Natural killer cell (primary cell): Measurements from ENCODE around the gene SEZ6L. TPM values are rescaled to one million over a fixed set of nuclear protein-coding genes. Genes with fewer than 3 reads are reported as not detected.

Experiments used
- ATAC-seq, 3 donors: fragments of 150-1000 bp in 2 of 3; fragments of 200-7000 bp in 1 of 3; cut with Tn5 transposase; 1 replicate in 1 of 3; 2 replicates in 2 of 3; pipeline ENCODE4 v1.10.0; 2021; ENCODE audit warnings: mild to moderate bottlenecking in 2 of 3, moderate library complexity in 2 of 3
- DNase-seq, 2 donors: peaks; one replicate each; pipeline versions ENCODE4 v3.0.0 to v3.0.0-alpha.2; 2013 to 2021; ENCODE audit warnings: mixed read lengths in 1 of 2
- H3K27ac ChIP-seq: one replicate; pipeline ENCODE4 v1.5.1; 2013; ENCODE audit warnings: mild to moderate bottlenecking, low read length
- H3K27me3 ChIP-seq: one replicate; pipeline ENCODE4 v1.6.1; 2013; ENCODE audit warnings: low read length; ENCODE audit not compliant: control insufficient read depth, insufficient read depth
- H3K36me3 ChIP-seq: one replicate; pipeline ENCODE4 v1.6.1; 2013; ENCODE audit warnings: low read length; ENCODE audit not compliant: control insufficient read depth, insufficient read depth
- H3K4me1 ChIP-seq: one replicate; pipeline ENCODE4 v1.6.1; 2013; ENCODE audit warnings: low read length; ENCODE audit not compliant: control insufficient read depth, insufficient read depth
- H3K4me3 ChIP-seq: one replicate; pipeline ENCODE4 v1.5.1; 2013; ENCODE audit warnings: low read length
- H3K9me3 ChIP-seq: one replicate; pipeline ENCODE4 v1.6.1; 2013; ENCODE audit warnings: low read length; ENCODE audit not compliant: control insufficient read depth, insufficient read depth
- H3K27ac Mint-ChIP-seq, 2 donors: one replicate each; pipeline ENCODE4 v1.8.0; 2022; ENCODE audit warnings: mild to moderate bottlenecking in 2 of 2, mixed read lengths in 2 of 2, moderate library complexity in 1 of 2
- H3K27me3 Mint-ChIP-seq, 2 donors: one replicate each; pipeline ENCODE4 v1.8.0; 2022; ENCODE audit warnings: low read depth in 2 of 2, mixed read lengths in 2 of 2
- H3K36me3 Mint-ChIP-seq: one replicate; pipeline ENCODE4 v1.8.0; 2022; ENCODE audit warnings: mixed read lengths
- H3K4me1 Mint-ChIP-seq, 2 donors: one replicate each; pipeline ENCODE4 v1.8.0; 2022; ENCODE audit warnings: mixed read lengths in 2 of 2
- H3K4me3 Mint-ChIP-seq: one replicate; pipeline ENCODE4 v1.8.0; 2022; ENCODE audit warnings: mild to moderate bottlenecking, moderate library complexity, mixed read lengths
- H3K9me3 Mint-ChIP-seq, 2 donors: one replicate each; pipeline ENCODE4 v1.8.0; 2022; ENCODE audit warnings: mixed read lengths in 2 of 2
- WGBS: methylation state at CpG from one replicate; pipeline ENCODE4 v1.1.7; 2013; ENCODE audit warnings: missing lambda C conversion rate; ENCODE audit not compliant: insufficient coverage; 5-methylcytosine and 5-hydroxymethylcytosine counted together
- intact Hi-C: fragments of 100-400 bp; cut with micrococcal nuclease; formaldehyde crosslinking; loops from one replicate; pipeline ENCODE4 v1.14.2; 2022
- total RNA-seq, 4 donors: library from RNA; stranded (reverse); fragments of 120-200 nt in 1 of 4; gene quantifications; one replicate each; pipeline versions ENCODE4 v1.2.3 to v1.2.4, GENCODE V29; 2013 to 2022
- TF ChIP-seq, protein P1 (sequence below): fragments of 200-600 bp; IDR thresholded peaks from one replicate; pipeline ENCODE4 v1.8.0; 2022; ENCODE audit warnings: antibody characterized with exemption

SEZ6L gene
- total RNA-seq, 3 donors from 2014 or later (not counting 1 experiment from before 2014, with no cell fraction given): 0.11 to 1.1 (median 0.60) TPM

- Mint-ChIP-seq H3K27me3 (peaks cover 22 to 59% of the 10 kb centered on the region in 2 donors), H3K36me3 (no peaks in the 10 kb centered on the region), H3K4me1 (peaks cover 8 to 9% of the 10 kb centered on the region in 2 donors), H3K4me3 (no peak overlapping the region), H3K9me3 (no peaks in the 10 kb centered on the region), H3K27ac (no peak overlapping the region)
- Histone ChIP-seq H3K36me3 (no peaks in the 10 kb centered on the region), H3K27me3 (no peaks in the 10 kb centered on the region), H3K9me3 (no peaks in the 10 kb centered on the region), H3K27ac (no peak overlapping the region), H3K4me3 (no peak overlapping the region), H3K4me1 (no peaks in the 10 kb centered on the region)
- WGBS: 18% methylated on average over 15 of the region's 15 CpGs
- intact Hi-C loops: no loop called here
- TF ChIP-seq, protein P1, sequence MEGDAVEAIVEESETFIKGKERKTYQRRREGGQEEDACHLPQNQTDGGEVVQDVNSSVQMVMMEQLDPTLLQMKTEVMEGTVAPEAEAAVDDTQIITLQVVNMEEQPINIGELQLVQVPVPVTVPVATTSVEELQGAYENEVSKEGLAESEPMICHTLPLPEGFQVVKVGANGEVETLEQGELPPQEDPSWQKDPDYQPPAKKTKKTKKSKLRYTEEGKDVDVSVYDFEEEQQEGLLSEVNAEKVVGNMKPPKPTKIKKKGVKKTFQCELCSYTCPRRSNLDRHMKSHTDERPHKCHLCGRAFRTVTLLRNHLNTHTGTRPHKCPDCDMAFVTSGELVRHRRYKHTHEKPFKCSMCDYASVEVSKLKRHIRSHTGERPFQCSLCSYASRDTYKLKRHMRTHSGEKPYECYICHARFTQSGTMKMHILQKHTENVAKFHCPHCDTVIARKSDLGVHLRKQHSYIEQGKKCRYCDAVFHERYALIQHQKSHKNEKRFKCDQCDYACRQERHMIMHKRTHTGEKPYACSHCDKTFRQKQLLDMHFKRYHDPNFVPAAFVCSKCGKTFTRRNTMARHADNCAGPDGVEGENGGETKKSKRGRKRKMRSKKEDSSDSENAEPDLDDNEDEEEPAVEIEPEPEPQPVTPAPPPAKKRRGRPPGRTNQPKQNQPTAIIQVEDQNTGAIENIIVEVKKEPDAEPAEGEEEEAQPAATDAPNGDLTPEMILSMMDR: no peak
- ATAC-seq: peak in 1 of 3 donors; percentile 50
- DNase-seq: no peak
Observed at GRCh38 chr22:26377170-26377830, 208.0 kb downstream of the SEZ6L start.

DNA sequence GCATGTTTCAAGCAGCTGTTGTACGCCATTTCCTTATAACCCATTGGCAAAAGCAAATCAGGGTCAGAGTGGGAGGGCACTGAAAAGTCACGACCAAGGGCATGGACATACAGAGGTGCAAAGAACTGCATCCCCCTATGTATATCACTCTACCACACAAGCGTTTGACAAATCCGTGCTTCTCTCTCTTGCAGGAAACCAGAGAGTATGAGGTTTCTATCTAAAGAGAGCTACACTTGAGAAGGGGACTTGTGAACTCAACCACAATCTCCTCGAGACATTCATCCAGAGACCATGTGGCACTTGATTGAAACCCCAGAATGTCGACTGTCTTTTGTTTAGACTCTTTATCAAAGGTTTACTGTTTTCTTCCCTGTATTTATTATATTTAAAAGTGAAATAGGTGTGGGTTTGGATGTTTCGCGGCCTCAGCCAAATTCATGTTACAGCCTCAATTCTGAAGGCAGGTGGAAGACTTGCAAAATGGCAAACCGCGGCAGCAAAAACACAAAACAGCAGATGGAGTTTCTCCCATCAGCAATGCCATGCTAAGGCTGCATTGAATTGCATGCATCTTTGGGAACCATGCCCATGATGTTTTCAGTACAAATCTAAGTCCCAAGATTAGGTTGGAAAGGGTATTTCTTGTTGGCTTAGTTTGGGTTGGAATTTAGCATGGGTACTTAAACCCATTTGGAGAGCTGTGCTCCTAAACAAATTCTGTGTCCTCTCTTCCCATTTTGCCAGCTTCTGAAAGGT lies 211.0 kb downstream of the SEZ6L start:
- no peaks in the 10 kb centered on the region for H3K9me3 Mint-ChIP-seq
- DNase-seq (no peak), ATAC-seq (peak in 2 of 3 donors; percentile 30 to 50)
- no peak overlapping the region for H3K27ac Mint-ChIP-seq
- H3K36me3 Mint-ChIP-seq: no peaks in the 10 kb centered on the region
- peaks cover 8 to 9% of the 10 kb centered on the region in 2 donors for H3K4me1 Mint-ChIP-seq
- H3K4me3 ChIP-seq: no peak overlapping the region
- H3K4me3 Mint-ChIP-seq: no peak overlapping the region
- peaks cover 19 to 62% of the 10 kb centered on the region in 2 donors for H3K27me3 Mint-ChIP-seq
- TF ChIP-seq, protein P1: no peak
- intact Hi-C loops: no loop called here
- no peaks in the 10 kb centered on the region for H3K4me1 ChIP-seq
- H3K27ac ChIP-seq: no peak overlapping the region
- WGBS: 71% methylated on average over 7 of the region's 10 CpGs
- no peaks in the 10 kb centered on the region for H3K27me3 ChIP-seq
- H3K9me3 ChIP-seq: no peaks in the 10 kb centered on the region
- no peaks in the 10 kb centered on the region for H3K36me3 ChIP-seq

DNA sequence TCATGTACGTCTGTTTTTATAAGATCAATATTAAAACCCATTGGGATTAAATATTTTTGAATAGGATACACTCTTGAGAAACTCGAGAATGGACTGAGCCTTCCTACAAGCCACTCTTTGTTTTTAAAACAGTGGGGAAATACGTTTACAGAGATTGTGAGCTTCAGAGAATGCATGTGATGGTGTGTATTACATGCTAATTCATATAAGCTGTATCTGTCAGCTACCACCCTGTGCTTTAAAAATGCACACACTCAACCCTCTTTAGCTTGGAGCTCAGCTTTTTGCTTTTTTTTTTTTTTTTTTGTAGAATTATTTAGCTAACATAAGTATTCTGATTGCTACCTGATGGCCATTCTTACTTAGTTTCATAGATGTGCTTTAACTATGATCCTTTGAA lies 213.5 kb downstream of the SEZ6L start:
- intact Hi-C loops: no loop called here

More for the DNA sequence above, 213.5 kb downstream of the SEZ6L start:
- Histone ChIP-seq H3K36me3 (no peaks in the 10 kb centered on the region), H3K27me3 (no peaks in the 10 kb centered on the region), H3K9me3 (no peaks in the 10 kb centered on the region), H3K4me3 (no peak overlapping the region), H3K4me1 (no peaks in the 10 kb centered on the region), H3K27ac (no peak overlapping the region)
- Mint-ChIP-seq H3K27me3 (peaks cover 20 to 44% of the 10 kb centered on the region in 2 donors), H3K36me3 (no peaks in the 10 kb centered on the region), H3K4me3 (no peak overlapping the region), H3K4me1 (peaks cover under 1 to 1% of the 10 kb centered on the region in 2 donors), H3K9me3 (no peaks in the 10 kb centered on the region), H3K27ac (no peak overlapping the region)
- DNase-seq: no peak
- TF ChIP-seq, protein P1: no peak
- no CpG with 5 or more reads among the region's 3 CpGs for WGBS
- ATAC-seq: no peak
